ENCODE results near the gene ZNF169.
"Not testable (repeated sequence)": the region's sequence is repeated elsewhere in the genome, so short reads cannot be mapped to it uniquely, and the experiment has no call there.

GRCh38 chr9:94336445-94336844 is 77.3 kb downstream of the ZNF169 start:
- TF ChIP-seq CTCF (IDR thresholded peaks at IDR 0.05; ENCODE audit: insufficient read depth, low read length, poor library complexity, severe bottlenecking); EZH2phosphoT487 (conservative IDR thresholded peaks at IDR 0.05; ENCODE audit: low read length): not testable (repeated sequence)

Measured in SU-DHL-6 (cell line).